ENCODE data around the gene ZSCAN26. TPM values are rescaled to one million over a fixed set of nuclear protein-coding genes. Genes with fewer than 3 reads are reported as not detected.

Gene ZSCAN26
- total RNA-seq, 8 experiments from 2014 or later, result 6.4 to 29.9 (median 19.2) TPM

DNA sequence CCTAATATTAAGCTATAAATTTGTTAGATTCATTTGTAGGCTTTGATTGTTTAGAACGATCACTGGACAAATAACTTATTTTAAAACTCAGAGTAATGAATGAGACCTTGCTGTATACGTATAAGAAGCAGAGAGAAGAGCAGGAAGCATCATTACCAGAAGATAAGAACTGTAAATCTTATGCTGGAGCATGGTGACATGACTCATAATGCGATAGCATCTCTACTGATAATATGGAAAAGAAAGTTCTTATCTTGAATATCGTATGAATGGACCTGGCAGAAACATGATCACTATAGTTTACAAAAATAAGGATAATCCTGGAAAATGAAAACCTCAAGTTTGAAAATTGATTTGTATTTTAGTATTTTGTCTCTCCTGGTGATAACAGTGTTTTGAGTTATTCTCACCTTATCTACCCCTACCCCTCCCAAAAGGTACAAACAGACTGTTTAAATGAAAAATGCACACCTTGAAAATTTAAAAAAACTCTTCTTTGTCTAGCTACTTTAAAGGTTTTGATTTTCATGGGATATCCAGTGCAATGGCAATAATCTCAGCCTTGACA is 2.0 kb upstream of the ZSCAN26 start:
- H3K27ac ChIP-seq, result no peak overlapping the region
- no peak overlapping the region for H3K4me3 ChIP-seq
- no peak for ATAC-seq (replicated peaks in 6 of 8)
- in situ Hi-C loops (cut with MboI; ENCODE audit: low pct_unique_long_range_greater_than_20kb in 2 of 9, low sequenced_read_pairs in 9 of 9, unreplicated experiment in 9 of 9), result loop anchor here in 1 of 9 experiments (25.0 kb wide), 1 partner anchor 128 kb away; the partner anchor contains the start of gene ZKSCAN8
- H3K4me1 ChIP-seq (replicated peaks in 1 of 2), result peaks cover 0 to 12% of the 10 kb centered on the region in 2 donors
- WGBS, 10 experiments, result 40 to 67% (median 62%) methylated on average over 1 to 4 of the region's 4 CpGs

DNA sequence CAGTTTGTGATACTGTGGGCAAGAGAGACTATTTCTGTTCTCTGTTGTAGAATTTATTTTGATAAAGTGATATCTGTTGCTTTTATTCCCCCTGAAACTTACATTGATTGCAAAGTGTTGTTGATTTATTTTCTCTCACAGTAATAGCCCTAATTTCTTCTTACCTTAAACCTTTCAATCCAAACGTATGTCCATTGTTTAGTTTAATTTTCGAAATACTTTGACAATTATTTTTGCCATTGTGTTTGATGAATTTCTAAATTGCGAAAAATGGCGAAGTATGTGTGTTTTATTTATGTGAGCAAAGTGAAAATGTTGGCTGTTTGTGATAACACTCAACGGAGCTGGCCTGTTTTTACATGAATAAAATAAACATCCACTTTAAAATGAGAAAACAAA is 381 bp upstream of the ZSCAN26 start:
- Histone ChIP-seq H3K4me1 (replicated peaks in 1 of 2) (peaks cover 0 to 12% of the 10 kb centered on the region in 2 donors), H3K27ac (peak overlapping the region in 1 of 2 donors; percentile 90), H3K4me3 (peak overlapping the region; percentile 90 to 95 (median 92))
- no peak for ATAC-seq (replicated peaks in 6 of 8)
- 1 to 31% (median 13%) methylated on average over 3 to 5 of the region's 5 CpGs for WGBS, 10 experiments
- in situ Hi-C loops (cut with MboI; ENCODE audit: low pct_unique_long_range_greater_than_20kb in 2 of 9, low sequenced_read_pairs in 9 of 9, unreplicated experiment in 9 of 9), result loop anchor here in 1 of 9 experiments (25.0 kb wide), 1 partner anchor 129 kb away; the partner anchor contains the start of gene ZKSCAN8

DNA sequence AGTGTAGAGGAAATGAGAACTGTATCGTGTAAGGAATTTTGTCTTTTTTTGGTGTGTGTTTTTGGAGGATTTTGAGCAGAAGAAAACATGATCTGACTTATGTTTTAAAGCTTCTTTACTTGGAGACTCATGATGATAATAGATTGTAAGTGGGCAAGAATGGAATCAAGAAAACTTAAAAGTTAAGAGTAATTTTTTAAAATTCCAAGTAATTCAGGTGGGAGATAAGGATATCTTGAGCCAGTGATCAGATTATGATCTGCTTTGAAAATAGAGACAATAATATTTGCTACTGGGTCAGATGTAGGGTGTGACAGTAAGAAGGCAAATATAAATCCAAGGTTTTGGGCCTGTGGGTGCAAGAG is 734 bp downstream of the ZSCAN26 start:
- H3K4me1 ChIP-seq (replicated peaks in 1 of 2), result peaks cover 0 to 12% of the 10 kb centered on the region in 2 donors
- peak overlapping the region; percentile 90 to 95 (median 92) for H3K4me3 ChIP-seq
- no peak overlapping the region for H3K27ac ChIP-seq
- no peak for ATAC-seq (replicated peaks in 6 of 8)
- in situ Hi-C loops (cut with MboI; ENCODE audit: low pct_unique_long_range_greater_than_20kb in 2 of 9, low sequenced_read_pairs in 9 of 9, unreplicated experiment in 9 of 9), result loop anchor here in 1 of 9 experiments (25.0 kb wide), 1 partner anchor 130 kb away; the partner anchor contains the start of gene ZKSCAN8
- 0 to 20% (median 0%) methylated on average over 1 of the region's 1 CpG; no CpG with 5 or more reads in 1 of the 10 experiments for WGBS, 10 experiments

DNA sequence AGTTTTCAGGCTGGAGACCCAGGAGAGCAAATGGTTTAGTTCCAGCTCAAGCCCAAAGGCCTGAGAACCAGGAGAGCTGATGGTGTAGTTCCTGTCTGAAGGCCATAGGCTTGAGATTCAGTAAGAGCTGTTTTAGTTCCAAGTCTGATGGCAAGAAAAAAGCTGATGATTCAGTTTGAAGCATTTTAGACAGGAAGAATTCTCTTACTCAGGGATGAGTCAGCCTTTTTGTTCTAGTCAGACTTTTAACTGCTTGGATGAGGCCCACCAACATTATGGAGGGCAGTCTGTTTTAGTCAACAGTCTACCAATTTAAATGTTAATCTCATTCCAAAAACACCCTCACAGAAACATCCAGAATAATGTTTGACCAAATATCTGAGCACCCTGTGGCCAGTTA is 2.5 kb downstream of the ZSCAN26 start:
- Histone ChIP-seq H3K4me1 (replicated peaks in 1 of 2) (peaks cover 0 to 12% of the 10 kb centered on the region in 2 donors), H3K27ac (no peak overlapping the region), H3K4me3 (no peak overlapping the region)
- ATAC-seq (replicated peaks in 6 of 8), result peak in 2 of 8 experiments; percentile 15 to 33
- in situ Hi-C loops (cut with MboI; ENCODE audit: low pct_unique_long_range_greater_than_20kb in 2 of 9, low sequenced_read_pairs in 9 of 9, unreplicated experiment in 9 of 9), result loop anchor here in 1 of 9 experiments (25.0 kb wide), 1 partner anchor 132 kb away; the partner anchor contains the start of gene ZKSCAN8

DNA sequence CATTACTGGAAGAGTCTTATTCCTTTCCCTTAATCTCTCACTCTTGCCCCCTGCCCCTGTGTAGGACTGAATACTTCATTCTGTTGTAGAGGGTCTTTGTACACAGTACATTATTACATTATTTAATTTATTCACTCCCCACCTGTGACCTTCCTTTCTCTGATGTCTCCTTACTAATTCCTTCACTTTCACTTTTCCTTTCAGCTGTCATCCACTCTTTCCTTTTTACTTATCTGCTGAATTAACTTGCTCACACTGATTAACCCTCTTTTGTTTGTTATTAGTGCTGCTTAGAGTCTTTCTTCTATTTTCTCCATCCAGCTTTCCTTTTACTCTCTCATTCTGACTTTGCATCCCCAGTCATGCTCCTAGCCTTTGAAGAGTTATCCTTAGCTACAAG is 7.9 kb downstream of the ZSCAN26 start:
- in situ Hi-C loops (cut with MboI; ENCODE audit: low pct_unique_long_range_greater_than_20kb in 2 of 9, low sequenced_read_pairs in 9 of 9, unreplicated experiment in 9 of 9), result loop anchor here in 1 of 9 experiments (25.0 kb wide), 1 partner anchor 138 kb away; the partner anchor contains the start of gene ZKSCAN8
- no peak overlapping the region for H3K4me3 ChIP-seq
- H3K27ac ChIP-seq, result no peak overlapping the region
- ATAC-seq (replicated peaks in 6 of 8), result no peak
- H3K4me1 ChIP-seq (replicated peaks in 1 of 2), result no peaks in the 10 kb centered on the region

DNA sequence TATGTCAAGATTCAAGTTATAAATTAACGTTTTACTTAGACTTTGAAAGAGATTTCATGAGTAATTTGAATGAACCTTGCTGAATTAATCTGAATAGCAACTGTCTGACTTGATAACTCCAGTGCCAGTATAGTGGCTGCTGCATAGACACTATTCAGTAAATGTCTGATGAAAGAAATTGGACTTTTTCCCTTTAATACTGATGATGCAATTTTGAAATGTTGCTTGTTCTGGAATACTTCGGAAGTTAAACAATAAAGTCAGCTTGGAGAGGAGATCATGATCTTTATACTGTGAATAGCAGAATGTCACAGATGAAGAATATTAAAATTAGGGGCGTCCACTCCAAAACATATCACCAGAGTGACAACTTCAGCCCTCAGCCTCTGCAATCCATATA is 10.8 kb downstream of the ZSCAN26 start:
- WGBS, 10 experiments, result 54 to 100% (median 74%) methylated on average over 1 to 3 of the region's 3 CpGs; no CpG with 5 or more reads in 1 of the 10 experiments
- ATAC-seq (replicated peaks in 6 of 8), result no peak
- in situ Hi-C loops (cut with MboI; ENCODE audit: low pct_unique_long_range_greater_than_20kb in 2 of 9, low sequenced_read_pairs in 9 of 9, unreplicated experiment in 9 of 9), result no loop called here
- no peak overlapping the region for H3K4me3 ChIP-seq
- H3K27ac ChIP-seq, result no peak overlapping the region
- peaks cover 3 to 9% of the 10 kb centered on the region in 2 donors for H3K4me1 ChIP-seq (replicated peaks in 1 of 2)

DNA sequence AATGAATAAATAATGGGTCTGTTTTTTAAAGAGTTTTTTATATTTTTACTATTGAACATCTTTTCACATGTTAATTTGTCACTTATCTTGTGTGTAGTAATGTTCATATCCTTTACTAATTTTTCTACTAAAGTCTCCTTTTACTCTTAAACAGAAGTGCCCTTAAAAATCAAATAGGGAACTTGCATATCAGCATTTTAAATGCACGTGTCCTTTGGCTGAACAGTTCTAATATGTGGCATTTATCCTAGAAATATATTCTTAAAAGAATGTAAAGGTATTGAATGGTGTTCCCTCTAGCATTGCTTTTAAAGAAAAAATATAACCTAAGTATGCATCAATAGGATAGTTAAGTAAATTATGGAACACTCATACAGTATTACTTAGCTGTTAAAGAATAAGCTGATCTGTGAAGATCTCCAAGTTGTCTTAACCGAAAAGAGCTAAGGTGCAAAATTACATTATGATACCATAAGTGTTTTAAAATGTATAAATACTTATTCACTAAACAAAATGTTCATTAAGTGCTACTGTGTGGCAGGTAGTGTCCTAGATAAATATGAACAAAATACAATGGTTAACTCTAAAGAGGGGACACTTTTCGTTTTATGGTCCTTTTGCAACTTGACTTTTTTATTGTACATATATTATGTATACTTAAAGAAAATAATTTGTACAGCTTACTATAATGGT is 13.8 kb downstream of the ZSCAN26 start:
- WGBS, 10 experiments, result 0 to 63% (median 29%) methylated on average over 1 to 3 of the region's 3 CpGs
- Histone ChIP-seq H3K27ac (no peak overlapping the region), H3K4me3 (peak overlapping the region; percentile 46 to 83 (median 69)), H3K4me1 (replicated peaks in 1 of 2) (peaks cover 6 to 16% of the 10 kb centered on the region in 2 donors)
- no peak for ATAC-seq (replicated peaks in 6 of 8)
- in situ Hi-C loops (cut with MboI; ENCODE audit: low pct_unique_long_range_greater_than_20kb in 2 of 9, low sequenced_read_pairs in 9 of 9, unreplicated experiment in 9 of 9), result no loop called here

DNA sequence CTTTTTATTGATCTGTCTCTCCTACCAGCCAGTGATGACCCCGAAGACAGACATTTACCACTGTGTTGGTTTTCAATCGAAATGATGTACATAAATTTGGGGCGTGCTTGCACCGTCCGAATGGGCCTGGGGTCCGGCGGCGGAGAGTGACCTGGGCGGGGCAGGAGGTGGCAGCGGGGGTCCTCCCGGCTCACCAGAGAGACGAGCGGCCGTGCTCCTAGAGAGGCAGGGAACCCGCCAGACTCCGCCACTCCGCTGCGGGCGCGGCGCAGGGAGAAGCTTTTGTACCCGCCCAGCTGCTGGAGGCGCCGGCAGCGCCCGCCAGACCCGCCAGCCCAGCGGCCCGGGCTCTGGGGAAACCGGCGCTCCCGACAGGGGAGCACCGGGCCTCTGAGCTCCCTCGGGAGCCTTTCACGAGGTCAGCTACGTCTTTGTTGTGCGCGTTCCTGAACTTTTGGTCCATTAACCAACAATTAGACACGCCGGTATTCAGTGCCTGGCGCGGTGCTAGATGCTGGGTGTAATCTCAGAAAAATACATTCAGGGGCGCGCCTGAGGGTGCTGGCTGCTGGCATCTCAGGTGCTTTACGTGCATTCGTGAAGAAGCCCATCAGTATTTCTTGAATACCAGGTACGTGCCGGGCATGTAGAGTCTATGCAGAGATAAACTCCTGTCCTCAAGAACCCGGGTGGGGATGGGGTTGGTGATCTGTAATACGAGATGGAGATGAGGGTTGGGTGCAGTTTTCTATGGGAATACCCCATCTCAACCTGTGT is 14.5 kb downstream of the ZSCAN26 start, which contains the start of gene PGBD1:
TSS of gene PGBD1 (plus strand) at position 285 of the 777 bp plus-strand sequence. CDS start 2,242 bp downstream, outside the sequence.
- in situ Hi-C loops (cut with MboI; ENCODE audit: low pct_unique_long_range_greater_than_20kb in 2 of 9, low sequenced_read_pairs in 9 of 9, unreplicated experiment in 9 of 9), result no loop called here
- Histone ChIP-seq H3K4me1 (replicated peaks in 1 of 2) (peaks cover 6 to 16% of the 10 kb centered on the region in 2 donors), H3K4me3 (peak within 1 kb of the TSS; percentile 46 to 83 (median 69)), H3K27ac (no peak within 1 kb of the TSS)
- peak; percentile 97 to 99 (median 98) for ATAC-seq (replicated peaks in 6 of 8)
- 0 to 4% (median 0%) methylated on average over 1 to 18 of the region's 50 CpGs; no CpG with 5 or more reads in 1 of the 10 experiments for WGBS, 10 experiments

DNA sequence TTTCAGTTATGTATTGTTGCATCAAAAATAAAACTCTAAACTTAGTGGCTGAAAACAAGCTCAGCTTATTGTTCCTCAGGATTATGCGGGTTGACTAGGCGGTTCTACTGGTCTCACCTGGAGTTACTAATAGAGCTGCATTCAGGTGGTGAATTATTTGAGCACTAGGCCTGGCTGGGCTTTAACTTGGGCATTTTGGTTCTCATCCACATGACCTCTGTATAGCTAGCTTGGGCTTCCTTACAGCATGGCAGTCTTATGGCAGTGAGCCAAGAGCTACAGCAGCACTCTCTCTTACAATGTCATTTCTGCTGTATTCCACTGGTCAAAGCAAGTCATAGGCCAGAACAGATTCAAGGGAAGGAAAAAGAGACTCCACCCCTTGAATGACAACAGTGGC is 16.0 kb downstream of the ZSCAN26 start:
- in situ Hi-C loops (cut with MboI; ENCODE audit: low pct_unique_long_range_greater_than_20kb in 2 of 9, low sequenced_read_pairs in 9 of 9, unreplicated experiment in 9 of 9), result no loop called here
- no peak for ATAC-seq (replicated peaks in 6 of 8)

DNA sequence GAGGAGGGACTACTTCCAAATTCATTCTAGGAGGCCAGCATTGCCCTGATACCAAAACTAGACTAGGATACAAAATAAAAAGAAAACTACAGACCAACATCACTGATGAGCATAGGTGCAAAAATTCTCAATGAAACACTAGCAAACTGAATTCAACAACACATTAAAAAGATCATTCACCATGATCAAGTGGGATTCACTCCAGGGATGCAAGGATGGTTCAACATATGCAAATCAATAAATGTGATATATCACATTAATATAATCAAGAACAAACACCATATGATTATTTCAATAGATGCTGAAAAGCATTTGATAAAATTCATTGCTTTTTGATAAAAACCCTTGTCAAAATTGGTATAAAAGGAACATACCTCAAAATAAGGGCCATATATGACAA is 24.6 kb downstream of the ZSCAN26 start:
- Histone ChIP-seq H3K27ac (no peak overlapping the region), H3K4me3 (no peak overlapping the region), H3K4me1 (replicated peaks in 1 of 2) (no peaks in the 10 kb centered on the region)
- no peak for ATAC-seq (replicated peaks in 6 of 8)
- in situ Hi-C loops (cut with MboI; ENCODE audit: low pct_unique_long_range_greater_than_20kb in 2 of 9, low sequenced_read_pairs in 9 of 9, unreplicated experiment in 9 of 9), result no loop called here

More for the DNA sequence above, 16.0 kb downstream of the ZSCAN26 start:
- 91 to 100% (median 100%) methylated on average over 1 to 2 of the region's 2 CpGs; no CpG with 5 or more reads in 2 of the 10 experiments for WGBS, 10 experiments
- H3K4me1 ChIP-seq (replicated peaks in 1 of 2), result peaks cover 6 to 16% of the 10 kb centered on the region in 2 donors
- no peak overlapping the region for H3K27ac ChIP-seq
- H3K4me3 ChIP-seq, result peak overlapping the region in 1 of 5 donors; percentile 69

DNA sequence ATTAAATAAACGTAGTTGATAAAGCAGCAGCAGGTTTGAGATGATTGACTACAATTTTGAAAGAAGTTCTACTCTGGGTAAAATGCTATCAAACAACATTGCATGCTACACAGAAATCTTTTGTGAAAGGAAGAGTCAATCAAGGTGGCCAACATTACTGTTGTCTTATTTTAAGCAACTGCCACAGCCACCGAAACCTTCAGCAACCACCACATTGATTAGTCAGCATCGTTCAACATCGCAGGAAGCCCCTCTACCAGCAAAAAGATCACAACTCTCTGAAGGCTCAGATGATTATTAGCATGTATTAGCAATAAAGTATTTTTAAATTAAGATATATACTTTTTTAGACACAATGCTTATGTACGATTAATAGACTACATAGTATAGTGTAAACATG is 28.4 kb downstream of the ZSCAN26 start:
- no peak for ATAC-seq (replicated peaks in 6 of 8)
- 87 to 100% (median 97%) methylated on average over 2 to 5 of the region's 5 CpGs for WGBS, 10 experiments
- in situ Hi-C loops (cut with MboI; ENCODE audit: low pct_unique_long_range_greater_than_20kb in 2 of 9, low sequenced_read_pairs in 9 of 9, unreplicated experiment in 9 of 9), result no loop called here

DNA sequence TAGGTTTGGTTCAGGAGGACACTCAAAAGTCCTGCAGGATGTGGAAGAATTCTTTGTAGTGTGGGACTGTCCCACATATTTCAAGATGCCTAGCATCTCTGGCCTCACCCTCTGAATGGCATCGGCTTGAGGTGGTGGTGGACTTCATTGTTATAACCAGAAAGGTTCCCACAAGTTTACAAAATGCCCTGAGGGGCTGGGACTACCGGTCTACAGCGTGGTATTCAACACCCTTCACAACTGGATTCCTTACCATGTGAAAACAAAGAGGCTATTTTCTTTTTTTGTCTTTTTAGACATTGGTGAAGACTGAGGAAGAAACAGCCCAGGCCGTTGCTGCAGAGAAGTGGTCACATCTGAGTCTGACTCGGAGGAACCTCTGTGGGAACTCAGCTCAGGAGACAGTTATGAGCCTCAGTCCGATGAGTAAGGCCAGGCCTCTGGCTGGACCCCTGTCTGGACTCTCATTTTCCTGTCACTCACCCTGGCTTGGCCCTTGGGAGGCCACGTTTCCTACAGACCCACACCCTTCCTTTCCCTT is 29.6 kb downstream of the ZSCAN26 start:
- in situ Hi-C loops (cut with MboI; ENCODE audit: low pct_unique_long_range_greater_than_20kb in 2 of 9, low sequenced_read_pairs in 9 of 9, unreplicated experiment in 9 of 9), result no loop called here
- Histone ChIP-seq H3K4me1 (replicated peaks in 1 of 2) (no peaks in the 10 kb centered on the region), H3K4me3 (no peak overlapping the region), H3K27ac (no peak overlapping the region)
- 50 to 100% (median 83%) methylated on average over 1 to 7 of the region's 7 CpGs; no CpG with 5 or more reads in 1 of the 10 experiments for WGBS, 10 experiments
- ATAC-seq (replicated peaks in 6 of 8), result no peak

More for the DNA sequence above, 28.4 kb downstream of the ZSCAN26 start:
- Histone ChIP-seq H3K27ac (no peak overlapping the region), H3K4me3 (no peak overlapping the region), H3K4me1 (replicated peaks in 1 of 2) (no peaks in the 10 kb centered on the region)
